Ishikawa (cell line): ENCODE measurements around the gene RNF223.

Experiments
- CEBPB ChIP-seq: IDR thresholded peaks from 2 replicates; pipeline ENCODE4 v1.6.1; 2012
- CREB1 ChIP-seq: IDR thresholded peaks from 2 replicates; pipeline ENCODE4 v1.6.1; 2012; ENCODE audit warnings: low read depth
- EGR1 ChIP-seq: IDR thresholded peaks from 2 replicates; pipeline ENCODE4 v1.6.1; 2012
- EP300 ChIP-seq: IDR thresholded peaks from 2 replicates; pipeline ENCODE4 v1.6.1; 2012; ENCODE audit warnings: borderline replicate concordance
- FOXM1 ChIP-seq: IDR thresholded peaks from 2 replicates; pipeline ENCODE4 v1.6.1; 2012; ENCODE audit warnings: low read depth, borderline replicate concordance
- NFIC ChIP-seq: IDR thresholded peaks from 2 replicates; pipeline ENCODE4 v1.6.1; 2012
- RAD21 ChIP-seq: IDR thresholded peaks from 2 replicates; pipeline ENCODE4 v1.6.1; 2012; ENCODE audit warnings: low read depth
- TAF1 ChIP-seq: IDR thresholded peaks from 2 replicates; pipeline ENCODE4 v1.6.1; 2012; ENCODE audit warnings: low read depth, mild to moderate bottlenecking
- TCF12 ChIP-seq: IDR thresholded peaks from 2 replicates; pipeline ENCODE4 v1.6.1; 2012; ENCODE audit warnings: low read depth
- TEAD4 ChIP-seq: IDR thresholded peaks from 2 replicates; pipeline ENCODE4 v1.6.1; 2012
- YY1 ChIP-seq: IDR thresholded peaks from 2 replicates; pipeline ENCODE4 v1.6.1; 2012; ENCODE audit warnings: low read depth
- ZBTB7A ChIP-seq: IDR thresholded peaks from 2 replicates; pipeline ENCODE4 v1.6.1; 2012; ENCODE audit warnings: low read depth
- TF ChIP-seq, protein P1 (sequence below): IDR thresholded peaks from 2 replicates; pipeline ENCODE4 v1.6.1; 2012; ENCODE audit warnings: low read depth, mild to moderate bottlenecking
- TF ChIP-seq, protein P2 (sequence below): IDR thresholded peaks from 2 replicates; pipeline ENCODE4 v1.6.1; 2012
- TF ChIP-seq, protein P3 (sequence below): IDR thresholded peaks from 2 replicates; pipeline ENCODE4 v1.6.1; 2012

RNF223 gene

DNA sequence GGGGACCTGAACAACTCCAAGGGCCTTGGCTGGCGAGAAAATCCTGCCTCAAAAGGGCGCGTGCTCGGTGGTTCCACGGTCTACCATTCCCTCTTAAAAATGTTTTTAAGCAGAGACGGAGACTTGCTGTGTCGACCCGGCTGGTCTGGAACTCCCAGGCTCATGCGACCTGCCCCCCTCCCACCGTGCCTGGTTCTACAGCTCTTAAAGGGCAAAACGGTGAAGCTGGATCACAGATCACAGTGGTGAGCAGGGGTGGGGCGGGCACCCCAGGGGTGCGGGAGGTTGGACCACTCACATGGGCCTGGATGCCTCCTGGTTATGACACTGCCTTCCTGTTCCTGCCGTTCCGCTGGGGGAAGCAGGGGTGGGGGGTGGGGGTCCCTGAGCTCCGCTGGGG, 46.0 kb upstream of the RNF223 start:
- no peak for TF ChIP-seq CEBPB
- TF ChIP-seq RAD21 = no peak
- no peak for TF ChIP-seq TAF1
- TF ChIP-seq TCF12 = no peak

DNA sequence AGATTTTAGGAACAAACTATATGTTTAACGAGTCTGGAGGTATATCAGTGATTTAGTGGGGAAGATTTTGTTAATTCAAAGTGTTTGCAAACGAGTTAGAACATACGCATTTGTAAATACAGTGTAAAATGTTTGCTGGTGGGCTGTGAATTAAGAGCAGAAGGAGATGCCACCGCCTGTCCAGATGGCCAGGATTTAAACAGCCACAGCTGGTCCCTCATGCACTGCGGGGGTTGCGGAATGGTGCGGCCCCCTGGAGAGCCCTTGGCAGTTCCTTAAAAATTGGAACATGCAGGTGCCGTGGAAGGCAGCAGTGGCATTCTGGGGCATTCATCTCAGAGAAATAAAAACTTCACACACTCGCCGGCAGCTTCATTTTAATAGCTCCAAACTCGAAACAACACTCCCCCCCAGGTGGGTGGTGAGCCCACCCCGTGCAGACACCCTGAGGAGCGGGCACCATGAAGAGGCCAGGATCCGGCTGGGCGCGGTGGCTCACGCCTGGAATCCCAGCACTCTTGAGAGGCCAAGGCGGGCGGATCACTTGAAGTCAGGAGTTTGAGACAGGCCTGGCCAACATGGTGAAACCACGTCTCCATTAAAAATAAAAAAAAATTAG, 45.3 kb upstream of the RNF223 start:
- TF ChIP-seq TEAD4 (no peak), FOXM1 (no peak), YY1 (no peak), EP300 (no peak), RAD21 (no peak), TAF1 (no peak), CREB1 (no peak), NFIC (no peak)
- TF ChIP-seq, protein P1, sequence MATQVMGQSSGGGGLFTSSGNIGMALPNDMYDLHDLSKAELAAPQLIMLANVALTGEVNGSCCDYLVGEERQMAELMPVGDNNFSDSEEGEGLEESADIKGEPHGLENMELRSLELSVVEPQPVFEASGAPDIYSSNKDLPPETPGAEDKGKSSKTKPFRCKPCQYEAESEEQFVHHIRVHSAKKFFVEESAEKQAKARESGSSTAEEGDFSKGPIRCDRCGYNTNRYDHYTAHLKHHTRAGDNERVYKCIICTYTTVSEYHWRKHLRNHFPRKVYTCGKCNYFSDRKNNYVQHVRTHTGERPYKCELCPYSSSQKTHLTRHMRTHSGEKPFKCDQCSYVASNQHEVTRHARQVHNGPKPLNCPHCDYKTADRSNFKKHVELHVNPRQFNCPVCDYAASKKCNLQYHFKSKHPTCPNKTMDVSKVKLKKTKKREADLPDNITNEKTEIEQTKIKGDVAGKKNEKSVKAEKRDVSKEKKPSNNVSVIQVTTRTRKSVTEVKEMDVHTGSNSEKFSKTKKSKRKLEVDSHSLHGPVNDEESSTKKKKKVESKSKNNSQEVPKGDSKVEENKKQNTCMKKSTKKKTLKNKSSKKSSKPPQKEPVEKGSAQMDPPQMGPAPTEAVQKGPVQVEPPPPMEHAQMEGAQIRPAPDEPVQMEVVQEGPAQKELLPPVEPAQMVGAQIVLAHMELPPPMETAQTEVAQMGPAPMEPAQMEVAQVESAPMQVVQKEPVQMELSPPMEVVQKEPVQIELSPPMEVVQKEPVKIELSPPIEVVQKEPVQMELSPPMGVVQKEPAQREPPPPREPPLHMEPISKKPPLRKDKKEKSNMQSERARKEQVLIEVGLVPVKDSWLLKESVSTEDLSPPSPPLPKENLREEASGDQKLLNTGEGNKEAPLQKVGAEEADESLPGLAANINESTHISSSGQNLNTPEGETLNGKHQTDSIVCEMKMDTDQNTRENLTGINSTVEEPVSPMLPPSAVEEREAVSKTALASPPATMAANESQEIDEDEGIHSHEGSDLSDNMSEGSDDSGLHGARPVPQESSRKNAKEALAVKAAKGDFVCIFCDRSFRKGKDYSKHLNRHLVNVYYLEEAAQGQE = no peak
- TF ChIP-seq, protein P2, sequence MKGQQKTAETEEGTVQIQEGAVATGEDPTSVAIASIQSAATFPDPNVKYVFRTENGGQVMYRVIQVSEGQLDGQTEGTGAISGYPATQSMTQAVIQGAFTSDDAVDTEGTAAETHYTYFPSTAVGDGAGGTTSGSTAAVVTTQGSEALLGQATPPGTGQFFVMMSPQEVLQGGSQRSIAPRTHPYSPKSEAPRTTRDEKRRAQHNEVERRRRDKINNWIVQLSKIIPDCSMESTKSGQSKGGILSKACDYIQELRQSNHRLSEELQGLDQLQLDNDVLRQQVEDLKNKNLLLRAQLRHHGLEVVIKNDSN = no peak

DNA sequence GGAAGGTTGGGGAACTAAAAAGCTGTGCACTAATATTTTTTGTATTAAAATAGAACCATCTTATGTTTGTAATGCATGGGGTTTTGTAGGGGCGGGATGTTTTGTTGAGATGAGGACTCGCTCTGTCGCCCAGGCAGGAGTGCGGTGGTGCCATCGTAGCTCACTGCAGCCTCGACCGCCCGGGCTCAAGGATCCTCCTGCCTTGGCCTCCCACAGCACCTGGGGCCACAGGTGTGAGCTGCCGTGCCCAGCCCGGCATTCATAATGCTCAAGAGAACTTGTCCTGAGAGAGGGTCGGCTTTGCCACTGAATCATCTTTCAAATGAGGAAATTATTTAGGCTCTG, 44.7 kb upstream of the RNF223 start:
- TF ChIP-seq CREB1 = no peak
- TF ChIP-seq, protein P1 = no peak
- TF ChIP-seq TAF1 = no peak
- TF ChIP-seq NFIC = no peak
- no peak for TF ChIP-seq YY1
- no peak for TF ChIP-seq EGR1
- TF ChIP-seq EP300 = no peak
- no peak for TF ChIP-seq TCF12
- TF ChIP-seq RAD21 = no peak
- TF ChIP-seq, protein P2 = no peak
- TF ChIP-seq ZBTB7A = no peak
- TF ChIP-seq, protein P3, sequence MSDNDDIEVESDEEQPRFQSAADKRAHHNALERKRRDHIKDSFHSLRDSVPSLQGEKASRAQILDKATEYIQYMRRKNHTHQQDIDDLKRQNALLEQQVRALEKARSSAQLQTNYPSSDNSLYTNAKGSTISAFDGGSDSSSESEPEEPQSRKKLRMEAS = no peak
- TF ChIP-seq CEBPB = no peak
- no peak for TF ChIP-seq TEAD4
- TF ChIP-seq FOXM1 = no peak

DNA sequence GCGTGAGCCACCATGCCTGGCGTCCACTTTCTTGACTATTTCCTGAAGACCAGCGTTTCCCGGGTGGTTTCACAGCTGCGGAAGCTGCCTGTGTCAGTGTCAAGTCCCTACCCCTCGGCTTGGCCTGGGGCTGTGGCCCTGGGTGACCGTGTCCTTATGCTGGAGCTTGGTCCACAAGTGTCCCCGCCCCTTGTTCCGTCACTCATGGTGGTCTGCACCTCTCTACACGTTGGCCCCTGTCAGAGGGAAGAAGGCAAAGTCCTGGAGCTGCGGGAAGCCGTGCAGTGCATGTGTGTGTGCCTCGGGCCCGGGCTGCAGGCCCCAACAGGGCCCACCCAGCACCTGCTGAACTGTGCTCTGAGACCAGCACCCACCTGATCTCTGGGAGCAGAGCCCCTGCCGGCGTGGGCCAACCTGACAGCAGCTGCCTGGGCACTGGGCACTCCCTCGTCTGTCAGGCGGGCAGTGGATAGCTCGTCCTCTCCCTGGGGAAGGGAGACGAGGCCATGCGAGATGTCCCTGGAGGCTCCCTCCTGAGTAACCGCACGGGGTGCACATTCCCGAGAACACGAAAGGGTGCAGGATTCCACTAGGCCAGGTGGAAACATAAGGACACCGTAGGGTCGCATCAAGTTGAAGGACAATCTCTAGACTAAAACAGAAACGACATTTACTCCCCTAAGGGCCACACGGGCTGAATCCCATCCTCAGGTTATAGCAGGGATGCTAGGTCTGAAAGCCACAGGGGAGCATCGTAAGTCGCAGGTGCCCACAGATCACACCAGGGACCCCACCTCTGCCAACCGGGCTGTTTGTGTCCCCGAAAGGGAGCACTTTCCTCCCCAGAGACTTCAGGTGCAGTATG, 44.1 kb upstream of the RNF223 start:
- no peak for TF ChIP-seq RAD21
- TF ChIP-seq, protein P3 = no peak
- no peak for TF ChIP-seq ZBTB7A
- TF ChIP-seq CREB1 = no peak
- no peak for TF ChIP-seq FOXM1
- TF ChIP-seq TEAD4 = no peak

DNA sequence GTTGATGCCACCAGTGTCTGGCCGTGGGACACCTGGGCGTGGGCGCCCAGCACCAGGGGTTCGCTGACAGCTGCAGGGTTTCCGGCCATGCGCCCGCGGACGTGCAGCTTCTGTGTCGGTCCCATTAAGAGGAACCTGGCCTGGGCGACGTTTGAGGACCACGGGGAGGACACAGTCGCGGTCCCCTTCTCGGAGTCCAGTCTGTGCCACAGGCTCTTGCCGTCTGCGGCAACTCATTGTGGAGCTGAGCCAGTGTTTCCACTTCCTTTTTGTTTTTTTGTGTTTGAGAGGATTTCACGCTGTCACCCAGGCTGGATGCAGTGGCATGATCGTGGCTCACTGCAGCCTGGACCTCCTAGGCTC, 43.3 kb upstream of the RNF223 start:
- no peak for TF ChIP-seq YY1
- no peak for TF ChIP-seq CREB1
- TF ChIP-seq TAF1 = no peak
- TF ChIP-seq NFIC = no peak
- no peak for TF ChIP-seq FOXM1
- no peak for TF ChIP-seq TEAD4
- no peak for TF ChIP-seq ZBTB7A
- TF ChIP-seq, protein P2 = no peak
- TF ChIP-seq CEBPB = no peak
- TF ChIP-seq, protein P1 = no peak
- no peak for TF ChIP-seq RAD21
- TF ChIP-seq, protein P3 = no peak
- no peak for TF ChIP-seq EP300
- no peak for TF ChIP-seq EGR1
- TF ChIP-seq TCF12 = no peak
